ENCODE data around the gene MYADM. TPM values are rescaled to one million over a fixed set of nuclear protein-coding genes. Genes with fewer than 3 reads are reported as not detected.

MYADM gene
- polyA plus RNA-seq, 1 donor from 2014 or later: 2.5 TPM

DNA sequence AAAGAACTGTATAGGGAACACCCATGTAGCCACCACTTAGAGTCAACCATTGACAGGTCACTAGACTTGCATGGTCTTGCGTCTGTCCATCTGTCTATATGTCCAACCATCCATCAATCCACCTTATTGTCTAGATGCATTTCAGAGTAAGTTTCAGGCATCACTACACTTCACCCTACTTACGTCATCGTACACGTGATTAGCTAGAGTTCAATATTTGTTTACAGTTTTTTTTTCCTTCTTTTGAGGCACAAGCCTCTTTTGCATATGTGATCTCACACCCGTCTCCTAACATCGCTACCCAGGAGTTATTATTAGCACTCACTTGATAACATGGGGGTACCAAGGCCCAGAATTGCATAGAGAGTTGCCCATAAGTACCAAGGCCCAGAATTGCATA lies 48.3 kb downstream of the MYADM start:
- Histone ChIP-seq H3K36me3 (ENCODE audit: insufficient read depth, low read length) (no peaks in the 10 kb centered on the region), H3K4me3 (ENCODE audit: low read length) (no peak overlapping the region), H4K20me1 (ENCODE audit: insufficient read depth) (no peaks in the 10 kb centered on the region), H3K27me3 (ENCODE audit: insufficient read depth, low read depth, low read length) (no peaks in the 10 kb centered on the region), H3K79me2 (replicated peaks; ENCODE audit: insufficient read depth, low read length) (peaks cover 17% of the 10 kb centered on the region), H3K4me2 (ENCODE audit: low read length) (no peak overlapping the region), H2AFZ (ENCODE audit: low read depth, low read length) (no peak overlapping the region), H3K9ac (ENCODE audit: low read length) (no peak overlapping the region), H3F3A (ENCODE audit: insufficient read depth, low read length, poor library complexity, severe bottlenecking) (no peaks in the 10 kb centered on the region), H3K27ac (ENCODE audit: low read length) (no peak overlapping the region), H3K9me2 (ENCODE audit: insufficient read depth, low read length) (no peaks in the 10 kb centered on the region), H3K9me3 (ENCODE audit: low read length) (no peaks in the 10 kb centered on the region)
- no peak for TF ChIP-seq SMC3 (conservative IDR thresholded peaks at IDR 0.05; ENCODE audit: poor library complexity)

DNA sequence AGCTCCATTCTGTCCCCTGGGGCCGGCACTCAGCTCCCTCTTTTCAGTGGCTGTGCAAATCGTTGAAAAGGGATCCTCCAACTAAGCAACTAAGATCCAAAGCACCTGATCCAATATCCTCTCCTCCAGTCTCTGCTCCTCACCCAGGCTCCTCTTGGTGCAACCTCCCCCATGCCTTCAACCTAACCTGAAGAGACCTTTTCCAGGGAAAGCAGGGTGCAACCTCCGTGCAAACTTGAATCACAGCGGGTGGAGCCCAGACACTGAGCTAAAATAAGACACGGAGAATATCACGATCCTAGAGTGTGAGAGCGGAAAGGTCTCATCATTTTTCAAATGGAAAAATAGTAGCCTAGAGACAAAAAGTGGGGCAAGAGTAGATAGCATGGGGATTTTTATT lies 49.7 kb downstream of the MYADM start:
- Histone ChIP-seq H2AFZ (ENCODE audit: low read depth, low read length) (no peak overlapping the region), H3K9ac (ENCODE audit: low read length) (no peak overlapping the region), H3K4me3 (ENCODE audit: low read length) (no peak overlapping the region), H3K27ac (ENCODE audit: low read length) (no peak overlapping the region), H3K36me3 (ENCODE audit: insufficient read depth, low read length) (no peaks in the 10 kb centered on the region), H3K79me2 (replicated peaks; ENCODE audit: insufficient read depth, low read length) (peaks cover 3% of the 10 kb centered on the region), H3F3A (ENCODE audit: insufficient read depth, low read length, poor library complexity, severe bottlenecking) (no peaks in the 10 kb centered on the region), H3K27me3 (ENCODE audit: insufficient read depth, low read depth, low read length) (no peaks in the 10 kb centered on the region), H3K9me2 (ENCODE audit: insufficient read depth, low read length) (no peaks in the 10 kb centered on the region), H3K9me3 (ENCODE audit: low read length) (no peaks in the 10 kb centered on the region), H3K4me2 (ENCODE audit: low read length) (no peak overlapping the region), H4K20me1 (ENCODE audit: insufficient read depth) (no peaks in the 10 kb centered on the region)
- TF ChIP-seq EZH2 (IDR thresholded peaks at IDR 0.05; ENCODE audit: borderline replicate concordance, insufficient read depth, low read length, poor library complexity, severe bottlenecking): no peak
- TF ChIP-seq, protein P1, sequence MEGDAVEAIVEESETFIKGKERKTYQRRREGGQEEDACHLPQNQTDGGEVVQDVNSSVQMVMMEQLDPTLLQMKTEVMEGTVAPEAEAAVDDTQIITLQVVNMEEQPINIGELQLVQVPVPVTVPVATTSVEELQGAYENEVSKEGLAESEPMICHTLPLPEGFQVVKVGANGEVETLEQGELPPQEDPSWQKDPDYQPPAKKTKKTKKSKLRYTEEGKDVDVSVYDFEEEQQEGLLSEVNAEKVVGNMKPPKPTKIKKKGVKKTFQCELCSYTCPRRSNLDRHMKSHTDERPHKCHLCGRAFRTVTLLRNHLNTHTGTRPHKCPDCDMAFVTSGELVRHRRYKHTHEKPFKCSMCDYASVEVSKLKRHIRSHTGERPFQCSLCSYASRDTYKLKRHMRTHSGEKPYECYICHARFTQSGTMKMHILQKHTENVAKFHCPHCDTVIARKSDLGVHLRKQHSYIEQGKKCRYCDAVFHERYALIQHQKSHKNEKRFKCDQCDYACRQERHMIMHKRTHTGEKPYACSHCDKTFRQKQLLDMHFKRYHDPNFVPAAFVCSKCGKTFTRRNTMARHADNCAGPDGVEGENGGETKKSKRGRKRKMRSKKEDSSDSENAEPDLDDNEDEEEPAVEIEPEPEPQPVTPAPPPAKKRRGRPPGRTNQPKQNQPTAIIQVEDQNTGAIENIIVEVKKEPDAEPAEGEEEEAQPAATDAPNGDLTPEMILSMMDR (IDR thresholded peaks at IDR 0.05; ENCODE audit: poor library complexity, severe bottlenecking): no peak
- no peak for TF ChIP-seq MXI1 (conservative IDR thresholded peaks at IDR 0.05; ENCODE audit: poor library complexity, severe bottlenecking)
- no peak for TF ChIP-seq TAF1 (IDR thresholded peaks at IDR 0.05; ENCODE audit: low read depth)
- TF ChIP-seq EP300 (conservative IDR thresholded peaks at IDR 0.05; ENCODE audit: poor library complexity, severe bottlenecking): no peak
- no peak for TF ChIP-seq RAD21 (conservative IDR thresholded peaks at IDR 0.05)
- TF ChIP-seq, protein P2, sequence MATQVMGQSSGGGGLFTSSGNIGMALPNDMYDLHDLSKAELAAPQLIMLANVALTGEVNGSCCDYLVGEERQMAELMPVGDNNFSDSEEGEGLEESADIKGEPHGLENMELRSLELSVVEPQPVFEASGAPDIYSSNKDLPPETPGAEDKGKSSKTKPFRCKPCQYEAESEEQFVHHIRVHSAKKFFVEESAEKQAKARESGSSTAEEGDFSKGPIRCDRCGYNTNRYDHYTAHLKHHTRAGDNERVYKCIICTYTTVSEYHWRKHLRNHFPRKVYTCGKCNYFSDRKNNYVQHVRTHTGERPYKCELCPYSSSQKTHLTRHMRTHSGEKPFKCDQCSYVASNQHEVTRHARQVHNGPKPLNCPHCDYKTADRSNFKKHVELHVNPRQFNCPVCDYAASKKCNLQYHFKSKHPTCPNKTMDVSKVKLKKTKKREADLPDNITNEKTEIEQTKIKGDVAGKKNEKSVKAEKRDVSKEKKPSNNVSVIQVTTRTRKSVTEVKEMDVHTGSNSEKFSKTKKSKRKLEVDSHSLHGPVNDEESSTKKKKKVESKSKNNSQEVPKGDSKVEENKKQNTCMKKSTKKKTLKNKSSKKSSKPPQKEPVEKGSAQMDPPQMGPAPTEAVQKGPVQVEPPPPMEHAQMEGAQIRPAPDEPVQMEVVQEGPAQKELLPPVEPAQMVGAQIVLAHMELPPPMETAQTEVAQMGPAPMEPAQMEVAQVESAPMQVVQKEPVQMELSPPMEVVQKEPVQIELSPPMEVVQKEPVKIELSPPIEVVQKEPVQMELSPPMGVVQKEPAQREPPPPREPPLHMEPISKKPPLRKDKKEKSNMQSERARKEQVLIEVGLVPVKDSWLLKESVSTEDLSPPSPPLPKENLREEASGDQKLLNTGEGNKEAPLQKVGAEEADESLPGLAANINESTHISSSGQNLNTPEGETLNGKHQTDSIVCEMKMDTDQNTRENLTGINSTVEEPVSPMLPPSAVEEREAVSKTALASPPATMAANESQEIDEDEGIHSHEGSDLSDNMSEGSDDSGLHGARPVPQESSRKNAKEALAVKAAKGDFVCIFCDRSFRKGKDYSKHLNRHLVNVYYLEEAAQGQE (IDR thresholded peaks at IDR 0.05; ENCODE audit: borderline replicate concordance): no peak
- no peak for TF ChIP-seq POLR2AphosphoS5 (IDR thresholded peaks at IDR 0.05)
- TF ChIP-seq SMC3 (conservative IDR thresholded peaks at IDR 0.05; ENCODE audit: poor library complexity): no peak

Other genes with a start within 250 kb of the MYADM start
- not detected in 2 replicates for gene DPRX, start 235.9 kb upstream of the MYADM start, polyA plus RNA-seq
- gene NLRP12, start 43.6 kb upstream of the MYADM start, polyA plus RNA-seq: not detected in 2 replicates
- 0.99 and 2.2 TPM in 2 replicates for gene PRKCG, start 14.3 kb downstream of the MYADM start, polyA plus RNA-seq
- gene CACNG7, start 41.4 kb downstream of the MYADM start, polyA plus RNA-seq: 27.8 and 37.0 TPM in 2 replicates
- 3.3 and 6.0 TPM in 2 replicates for gene CACNG8, start 95.1 kb downstream of the MYADM start, polyA plus RNA-seq
- gene CACNG6, start 123.8 kb downstream of the MYADM start, polyA plus RNA-seq: 0.28 and 0.60 TPM in 2 replicates
- not detected in 2 replicates for gene VSTM1, start 196.0 kb downstream of the MYADM start, polyA plus RNA-seq
- not detected in 2 replicates for gene TARM1, start 213.5 kb downstream of the MYADM start, polyA plus RNA-seq
- 0.20 TPM in 1 of 2 replicates, not detected in the other for gene OSCAR, start 232.9 kb downstream of the MYADM start, polyA plus RNA-seq
- 21.4 and 62.8 TPM in 2 replicates for gene NDUFA3, start 235.0 kb downstream of the MYADM start, polyA plus RNA-seq
- 24.3 and 28.0 TPM in 2 replicates for gene TFPT, start 247.8 kb downstream of the MYADM start, polyA plus RNA-seq
- gene PRPF31, start 247.9 kb downstream of the MYADM start, polyA plus RNA-seq: 73.5 and 76.6 TPM in 2 replicates

All from neural cell (in vitro differentiated cells).